HepG2 (cell line): Measurements from ENCODE around the gene PEX13. TPM values are rescaled to one million over a fixed set of nuclear protein-coding genes. Genes with fewer than 3 reads are reported as not detected.

Experiments used
- ATF7 ChIP-seq, 2 experiments: fragments of 450-650 bp in 1 of 2; sonication (generic) in 1 of 2; formaldehyde crosslinking in 1 of 2; IDR thresholded peaks; 2 replicates each; pipeline versions ENCODE4 v1.4.0 to v1.6.1; 2016 to 2020; ENCODE audit warnings: antibody characterized with exemption in 1 of 2, mild to moderate bottlenecking in 1 of 2, missing genetic modification reagents in 1 of 2
- ATM ChIP-seq: fragments of 450-650 bp; IDR thresholded peaks from 2 replicates; pipeline ENCODE4 v1.7.1; 2017; ENCODE audit warnings: mild to moderate bottlenecking, borderline replicate concordance
- BCL6 ChIP-seq: IDR thresholded peaks from 2 replicates; pipeline ENCODE4 v1.6.1; 2016; ENCODE audit warnings: missing genetic modification reagents, missing compliant biosample characterization
- ELK4 ChIP-seq: sonication (generic); formaldehyde crosslinking; IDR thresholded peaks from 2 replicates; pipeline ENCODE4 v1.9.0; 2021; ENCODE audit warnings: missing genetic modification reagents, borderline replicate concordance
- GLI4 ChIP-seq: sonication (generic); formaldehyde crosslinking; IDR thresholded peaks from 2 replicates; pipeline ENCODE4 v1.5.1; 2020; ENCODE audit warnings: missing genetic modification reagents, mild to moderate bottlenecking, moderate library complexity, borderline replicate concordance
- MBNL3 ChIP-seq: fragments of 250-450 bp; sonication (Bioruptor Pico); conservative IDR thresholded peaks from 2 replicates; pipeline ENCODE4 v1.8.0; 2022; ENCODE audit warnings: mild to moderate bottlenecking, inconsistent platforms
- TCF7 ChIP-seq: sonication (generic); IDR thresholded peaks from 2 replicates; pipeline ENCODE4 v1.6.1; 2016; ENCODE audit warnings: antibody characterized with exemption, low read depth
- TFAP4 ChIP-seq: sonication (generic); IDR thresholded peaks from 2 replicates; pipeline ENCODE4 v1.6.1; 2016; ENCODE audit warnings: low read depth, borderline replicate concordance
- ZBTB21 ChIP-seq: sonication (generic); formaldehyde crosslinking; IDR thresholded peaks from 2 replicates; pipeline ENCODE4 v1.4.0; 2020; ENCODE audit warnings: missing genetic modification reagents
- ZBTB43 ChIP-seq: sonication (generic); formaldehyde crosslinking; conservative IDR thresholded peaks from 2 replicates; pipeline ENCODE4 v1.4.0; 2020; ENCODE audit warnings: missing genetic modification reagents
- ZFP82 ChIP-seq: sonication (generic); formaldehyde crosslinking; IDR thresholded peaks from 2 replicates; pipeline ENCODE4 v1.5.1; 2020; ENCODE audit warnings: mild to moderate bottlenecking, missing genetic modification reagents, borderline replicate concordance
- ZNF253 ChIP-seq: sonication (generic); formaldehyde crosslinking; IDR thresholded peaks from 2 replicates; pipeline ENCODE4 v1.8.0; 2022; ENCODE audit warnings: mild to moderate bottlenecking, missing genetic modification reagents, borderline replicate concordance
- ZNF557 ChIP-seq: sonication (generic); formaldehyde crosslinking; IDR thresholded peaks from 2 replicates; pipeline ENCODE4 v1.4.0; 2020; ENCODE audit warnings: missing genetic modification reagents
- ZNF713 ChIP-seq: sonication (generic); formaldehyde crosslinking; IDR thresholded peaks from 2 replicates; pipeline ENCODE4 v1.4.0; 2020; ENCODE audit warnings: mild to moderate bottlenecking, missing genetic modification reagents
- ZNF777 ChIP-seq: sonication (generic); formaldehyde crosslinking; IDR thresholded peaks from 2 replicates; pipeline ENCODE4 v1.4.0; 2020; ENCODE audit warnings: missing genetic modification reagents
- polyA plus RNA-seq, 8 experiments: library from polyadenylated mRNA; depleted of rRNA in 3 of 8; stranded (reverse) in 7 of 8; unstranded in 1 of 8; fragments of >200 nt; fragmentation: Illumina TruSeq in 4 of 8; extraction: Trizol in 4 of 8; gene quantifications; 2 replicates each; pipeline versions ENCODE4 v1.2.1 to v1.2.3, GENCODE V29; 2011 to 2016; ENCODE audit warnings: low read depth in 4 of 8, missing spikeins in 1 of 8, mixed read lengths in 1 of 8; ENCODE audit not compliant: insufficient read depth in 1 of 8
- total RNA-seq, 5 experiments: library from RNA; depleted of rRNA; stranded (reverse); fragments of >200 nt; fragmentation: Illumina TruSeq; extraction: Trizol; gene quantifications; 2 replicates each; pipeline ENCODE4 v1.2.3, GENCODE V29; 2016; ENCODE audit warnings: low read depth in 1 of 5
- TF ChIP-seq, protein P1 (sequence below): IDR thresholded peaks from 2 replicates; pipeline ENCODE4 v1.6.1; 2012; ENCODE audit warnings: inconsistent platforms
- TF ChIP-seq, protein P2 (sequence below): sonication (generic); formaldehyde crosslinking; IDR thresholded peaks from 2 replicates; pipeline ENCODE4 v1.5.0; 2020; ENCODE audit warnings: mild to moderate bottlenecking, missing genetic modification reagents
- TF ChIP-seq, protein P3 (sequence below): sonication (generic); formaldehyde crosslinking; IDR thresholded peaks from 2 replicates; pipeline ENCODE4 v1.4.0; 2020; ENCODE audit warnings: missing genetic modification reagents

Gene PEX13
- total and polyA plus RNA-seq, 2 of the 13 experiments (the other 11 are each of a cell fraction or from before 2014, with no cell fraction given): 47.9 to 75.9 TPM

DNA sequence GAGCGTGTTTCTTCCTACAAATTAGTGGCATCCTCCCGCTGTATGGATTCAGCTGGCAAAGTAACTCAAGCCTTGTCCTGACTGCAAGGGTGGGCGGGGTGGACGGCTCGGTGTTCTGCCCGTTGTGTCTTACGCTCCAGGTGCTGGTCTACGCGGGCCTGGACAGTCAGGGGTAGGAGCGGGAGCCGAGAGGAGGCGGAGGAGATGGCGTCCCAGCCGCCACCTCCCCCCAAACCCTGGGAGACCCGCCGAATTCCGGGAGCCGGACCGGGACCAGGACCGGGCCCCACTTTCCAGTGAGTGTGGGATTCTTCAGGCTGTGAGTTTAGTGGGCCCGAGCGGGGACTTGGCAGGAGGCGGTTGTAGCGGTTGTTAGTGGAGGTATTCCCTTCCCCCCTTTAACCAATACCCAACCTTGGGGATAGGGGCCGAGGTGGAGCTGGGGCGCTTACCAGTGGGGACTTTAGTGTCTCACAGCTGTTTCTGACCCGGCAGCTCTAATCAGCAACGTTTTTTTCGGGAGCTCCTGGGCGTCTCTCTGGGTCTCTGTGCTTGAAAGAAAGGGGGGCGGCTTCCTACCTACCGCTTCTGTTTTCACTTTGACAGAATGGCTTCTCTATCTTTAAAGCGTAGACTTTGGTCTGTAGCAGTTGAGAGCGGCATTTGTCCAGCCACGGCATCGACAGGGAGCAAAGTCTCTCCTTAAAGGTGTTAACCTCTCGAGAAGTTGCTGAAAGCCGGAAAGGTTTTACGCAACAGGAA lies at the start of gene PEX13, which contains the start of gene PUS10 (continued):
- TF ChIP-seq GLI4 (CRISPR knock-in tag): peak; percentile 78; the same call in 1 of the 2 replicates
- TF ChIP-seq TCF7: peak; percentile 82
- no peak for TF ChIP-seq ATM
- TF ChIP-seq, protein P1, sequence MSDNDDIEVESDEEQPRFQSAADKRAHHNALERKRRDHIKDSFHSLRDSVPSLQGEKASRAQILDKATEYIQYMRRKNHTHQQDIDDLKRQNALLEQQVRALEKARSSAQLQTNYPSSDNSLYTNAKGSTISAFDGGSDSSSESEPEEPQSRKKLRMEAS: peak; percentile 74
- TF ChIP-seq ZBTB21 (CRISPR knock-in tag): peak; percentile 64
- 0 out of 2 replicates have a peak, but pooled peaks have one; percentile 68 for TF ChIP-seq ZFP82 (CRISPR knock-in tag)
- peak; percentile 88; the same call in 1 of the 2 replicates for TF ChIP-seq ZNF253 (CRISPR knock-in tag)
- TF ChIP-seq ELK4 (CRISPR knock-in tag): no peak
- TF ChIP-seq, protein P2, sequence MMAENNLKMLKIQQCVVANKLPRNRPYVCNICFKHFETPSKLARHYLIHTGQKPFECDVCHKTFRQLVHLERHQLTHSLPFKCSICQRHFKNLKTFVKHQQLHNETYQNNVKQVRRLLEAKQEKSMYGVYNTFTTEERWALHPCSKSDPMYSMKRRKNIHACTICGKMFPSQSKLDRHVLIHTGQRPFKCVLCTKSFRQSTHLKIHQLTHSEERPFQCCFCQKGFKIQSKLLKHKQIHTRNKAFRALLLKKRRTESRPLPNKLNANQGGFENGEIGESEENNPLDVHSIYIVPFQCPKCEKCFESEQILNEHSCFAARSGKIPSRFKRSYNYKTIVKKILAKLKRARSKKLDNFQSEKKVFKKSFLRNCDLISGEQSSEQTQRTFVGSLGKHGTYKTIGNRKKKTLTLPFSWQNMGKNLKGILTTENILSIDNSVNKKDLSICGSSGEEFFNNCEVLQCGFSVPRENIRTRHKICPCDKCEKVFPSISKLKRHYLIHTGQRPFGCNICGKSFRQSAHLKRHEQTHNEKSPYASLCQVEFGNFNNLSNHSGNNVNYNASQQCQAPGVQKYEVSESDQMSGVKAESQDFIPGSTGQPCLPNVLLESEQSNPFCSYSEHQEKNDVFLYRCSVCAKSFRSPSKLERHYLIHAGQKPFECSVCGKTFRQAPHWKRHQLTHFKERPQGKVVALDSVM (CRISPR knock-in tag): peak; percentile 20; the same call in 1 of the 2 replicates
- peak; percentile 53; the same call in 1 of the 2 replicates for TF ChIP-seq ZNF557 (CRISPR knock-in tag)
- no peak for TF ChIP-seq ATF7 (IDR thresholded peaks at IDR 0.05)
- TF ChIP-seq ATF7 (CRISPR knock-in tag; IDR thresholded peaks at IDR 0.05): no peak
- TF ChIP-seq ZBTB43 (CRISPR knock-in tag): peak; percentile 3; the same call in 1 of the 2 replicates
- no peak for TF ChIP-seq MBNL3 (CRISPR knock-in tag)
- TF ChIP-seq, protein P3, sequence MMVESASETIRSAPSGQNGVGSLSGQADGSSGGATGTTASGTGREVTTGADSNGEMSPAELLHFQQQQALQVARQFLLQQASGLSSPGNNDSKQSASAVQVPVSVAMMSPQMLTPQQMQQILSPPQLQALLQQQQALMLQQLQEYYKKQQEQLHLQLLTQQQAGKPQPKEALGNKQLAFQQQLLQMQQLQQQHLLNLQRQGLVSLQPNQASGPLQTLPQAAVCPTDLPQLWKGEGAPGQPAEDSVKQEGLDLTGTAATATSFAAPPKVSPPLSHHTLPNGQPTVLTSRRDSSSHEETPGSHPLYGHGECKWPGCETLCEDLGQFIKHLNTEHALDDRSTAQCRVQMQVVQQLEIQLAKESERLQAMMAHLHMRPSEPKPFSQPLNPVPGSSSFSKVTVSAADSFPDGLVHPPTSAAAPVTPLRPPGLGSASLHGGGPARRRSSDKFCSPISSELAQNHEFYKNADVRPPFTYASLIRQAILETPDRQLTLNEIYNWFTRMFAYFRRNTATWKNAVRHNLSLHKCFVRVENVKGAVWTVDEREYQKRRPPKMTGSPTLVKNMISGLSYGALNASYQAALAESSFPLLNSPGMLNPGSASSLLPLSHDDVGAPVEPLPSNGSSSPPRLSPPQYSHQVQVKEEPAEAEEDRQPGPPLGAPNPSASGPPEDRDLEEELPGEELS (CRISPR knock-in tag): peak; percentile 94; the same call in 1 of the 2 replicates
- TF ChIP-seq ZNF777: no peak; the same call in 1 of the 2 replicates
- TF ChIP-seq ZNF713: no peak
- peak; percentile 88 for TF ChIP-seq BCL6 (CRISPR knock-in tag)
- TF ChIP-seq TFAP4: peak; percentile 60; the same call in 1 of the 2 replicates
